Sigmoid colon (tissue), 7 donors: ENCODE data around the gene SCUBE1. TPM values are rescaled to one million over a fixed set of nuclear protein-coding genes. Genes with fewer than 3 reads are reported as not detected.

Experiments
- DNase-seq: peaks from one replicate; pipeline ENCODE4 v3.0.0-alpha.2; 2019
- H3K27ac ChIP-seq, 4 donors: fragments of 200-600 bp; sonication (generic); one replicate each; pipeline ENCODE4 v1.5.1; 2016 to 2019; ENCODE audit warnings: mild to moderate bottlenecking in 1 of 4
- H3K27me3 ChIP-seq, 3 donors: fragments of 200-600 bp; sonication (generic); one replicate each; pipeline ENCODE4 v1.5.1; 2019; ENCODE audit warnings: mild to moderate bottlenecking in 1 of 3
- H3K36me3 ChIP-seq, 4 donors: fragments of 200-600 bp; sonication (generic); one replicate each; pipeline ENCODE4 v1.5.1; 2016 to 2019
- H3K4me1 ChIP-seq, 4 donors: fragments of 200-600 bp; sonication (generic); one replicate each; pipeline ENCODE4 v1.5.1; 2017 to 2019
- H3K4me3 ChIP-seq, 4 donors: fragments of 200-600 bp; sonication (generic); one replicate each; pipeline ENCODE4 v1.5.1; 2017 to 2019; ENCODE audit warnings: mild to moderate bottlenecking in 2 of 4, moderate library complexity in 1 of 4
- H3K9me3 ChIP-seq, 4 donors: fragments of 200-600 bp in 3 of 4; sonication (generic) in 3 of 4; one replicate each; pipeline versions ENCODE4 v1.5.1 to v1.6.1; 2013 to 2019
- CTCF ChIP-seq, 4 experiments: fragments of 450-650 bp in 3 of 4; fragments of 200-600 bp in 1 of 4; IDR thresholded peaks; one replicate each; pipeline ENCODE4 v1.5.1; 2016 to 2019; ENCODE audit warnings: antibody characterized with exemption in 4 of 4, mild to moderate bottlenecking in 3 of 4, moderate library complexity in 2 of 4
- EP300 ChIP-seq, 4 donors: sonication (generic); formaldehyde crosslinking; IDR thresholded peaks; one replicate each; pipeline ENCODE4 v1.6.1; 2017; ENCODE audit warnings: antibody characterized with exemption in 4 of 4
- POLR2A ChIP-seq, 2 donors: fragments of 450-650 bp; IDR thresholded peaks; one replicate each; pipeline ENCODE4 v1.6.1; 2016; ENCODE audit warnings: antibody characterized with exemption in 2 of 2, mild to moderate bottlenecking in 2 of 2, moderate library complexity in 2 of 2
- POLR2AphosphoS5 ChIP-seq, 4 donors: sonication (generic); formaldehyde crosslinking; IDR thresholded peaks; one replicate each; pipeline ENCODE4 v1.6.1; 2017; ENCODE audit warnings: antibody characterized with exemption in 4 of 4
- WGBS, 2 donors: extraction: QIAGEN DNeasy Blood & Tissue Kit; methylation state at CpG; one replicate each; pipeline ENCODE4 v1.1.7; 2013; 5-methylcytosine and 5-hydroxymethylcytosine counted together
- intact Hi-C: fragments of 100-400 bp; cut with DNase I; formaldehyde crosslinking; loops from one replicate; pipeline ENCODE4 v1.15.1; 2023
- polyA plus RNA-seq, 3 donors: library from polyadenylated mRNA; stranded (reverse); fragments of 200-250 nt; gene quantifications; one replicate each; pipeline ENCODE4 v1.2.3, GENCODE V29; 2013
- total RNA-seq, 4 donors: library from RNA; depleted of rRNA; stranded (reverse); fragments of >200 nt; gene quantifications; one replicate each; pipeline ENCODE4 v1.1.0, GENCODE V29; 2016
- donor health status: healthy with polysubstance abuse.
- donor health status: Bipolar disorder and iron deficiency.
- donor health status: healthy.

The SCUBE1 gene
- total and polyA plus RNA-seq, 7 donors: 0.23 to 1.1 (median 0.55) TPM

GRCh38 chr22:43303751-43304150 lies 39.4 kb downstream of the SCUBE1 start:
- H3K4me1 ChIP-seq: peaks cover 0 to 22% (median 11%) of the 10 kb centered on the region in 4 donors
- no peaks in the 10 kb centered on the region for H3K9me3 ChIP-seq
- intact Hi-C loops: no loop called here
- H3K36me3 ChIP-seq: no peaks in the 10 kb centered on the region
- peaks cover 0 to 11% (median 0%) of the 10 kb centered on the region in 3 donors for H3K27me3 ChIP-seq
- TF ChIP-seq POLR2AphosphoS5 (IDR thresholded peaks at IDR 0.05) (no peak), EP300 (IDR thresholded peaks at IDR 0.05) (no peak), POLR2A (IDR thresholded peaks at IDR 0.05) (no peak), CTCF (IDR thresholded peaks at IDR 0.05) (no peak)
- H3K4me3 ChIP-seq: no peak overlapping the region
- no peak for DNase-seq
- peak overlapping the region in 1 of 4 donors; percentile 83 for H3K27ac ChIP-seq
- 85 to 88% methylated on average over 11 of the region's 11 CpGs for WGBS, 2 donors

DNA sequence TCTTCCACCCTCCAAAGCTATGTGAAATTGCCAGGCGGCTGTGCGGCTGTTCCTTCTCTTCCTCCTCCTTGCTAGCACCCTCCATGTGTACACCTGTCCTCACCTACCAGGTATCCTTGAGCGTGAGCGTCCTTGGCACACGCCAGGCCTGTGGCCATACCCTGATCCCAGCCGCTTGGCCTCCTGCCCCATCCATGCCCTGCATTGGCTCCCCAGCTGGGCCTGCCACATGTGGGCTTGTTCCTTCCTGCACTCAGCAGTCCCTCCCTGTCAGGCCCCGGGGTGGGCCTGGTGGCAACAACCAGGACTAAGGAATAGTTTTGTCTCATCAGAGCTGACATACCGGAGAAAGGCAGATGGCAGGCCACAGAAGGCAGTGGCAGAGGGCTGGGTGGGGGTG lies 40.0 kb downstream of the SCUBE1 start:
- H3K27me3 ChIP-seq: peaks cover 0 to 11% (median 0%) of the 10 kb centered on the region in 3 donors
- H3K9me3 ChIP-seq: no peaks in the 10 kb centered on the region
- TF ChIP-seq EP300 (IDR thresholded peaks at IDR 0.05): no peak
- TF ChIP-seq CTCF (IDR thresholded peaks at IDR 0.05): no peak
- no peak for TF ChIP-seq POLR2AphosphoS5 (IDR thresholded peaks at IDR 0.05)
- TF ChIP-seq POLR2A (IDR thresholded peaks at IDR 0.05): no peak
- DNase-seq: no peak
- no peaks in the 10 kb centered on the region for H3K36me3 ChIP-seq
- H3K27ac ChIP-seq: peak overlapping the region in 1 of 4 donors; percentile 83
- 91 to 93% methylated on average over 8 of the region's 8 CpGs for WGBS, 2 donors
- peaks cover 0 to 23% (median 11%) of the 10 kb centered on the region in 4 donors for H3K4me1 ChIP-seq
- no peak overlapping the region for H3K4me3 ChIP-seq
- intact Hi-C loops: no loop called here

- no peak overlapping the region for H3K4me3 ChIP-seq
- peaks cover 0 to 11% (median 0%) of the 10 kb centered on the region in 3 donors for H3K27me3 ChIP-seq
- H3K27ac ChIP-seq: peak overlapping the region in 1 of 4 donors; percentile 83
- peaks cover 0 to 27% (median 11%) of the 10 kb centered on the region in 4 donors for H3K4me1 ChIP-seq
- no peaks in the 10 kb centered on the region for H3K9me3 ChIP-seq
- H3K36me3 ChIP-seq: no peaks in the 10 kb centered on the region
- DNase-seq: no peak
- TF ChIP-seq POLR2A (IDR thresholded peaks at IDR 0.05): no peak
- no peak for TF ChIP-seq POLR2AphosphoS5 (IDR thresholded peaks at IDR 0.05)
- TF ChIP-seq CTCF (IDR thresholded peaks at IDR 0.05): no peak
- TF ChIP-seq EP300 (IDR thresholded peaks at IDR 0.05): no peak
- intact Hi-C loops: no loop called here
- 83 to 89% methylated on average over 12 of the region's 12 CpGs for WGBS, 2 donors
These were observed 40.6 kb downstream of the SCUBE1 start for GRCh38 chr22:43302531-43303041.

DNA sequence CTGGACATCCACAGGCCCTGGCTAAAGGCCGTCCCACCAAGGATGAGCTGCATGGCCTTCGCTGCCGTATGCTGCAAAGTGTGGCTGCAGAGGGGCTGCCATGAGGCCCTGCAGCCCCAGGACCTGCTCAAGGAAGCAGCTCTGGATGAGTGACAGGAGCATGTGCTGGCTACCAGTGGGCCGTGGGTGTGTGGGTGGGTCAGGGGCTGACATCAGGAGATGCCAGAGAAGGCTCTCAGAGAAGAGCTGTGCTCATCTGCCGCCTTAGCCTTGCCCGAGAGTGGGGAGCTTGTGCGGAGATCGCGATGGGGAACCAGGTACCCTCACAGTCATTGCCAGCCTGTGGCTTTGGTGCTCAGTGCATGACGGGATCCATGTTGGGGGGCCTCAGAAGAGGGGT lies 41.3 kb downstream of the SCUBE1 start:
- TF ChIP-seq POLR2AphosphoS5 (IDR thresholded peaks at IDR 0.05) (no peak), EP300 (IDR thresholded peaks at IDR 0.05) (no peak), CTCF (IDR thresholded peaks at IDR 0.05) (no peak), POLR2A (IDR thresholded peaks at IDR 0.05) (no peak)
- Histone ChIP-seq H3K27me3 (peaks cover 0 to 11% (median 0%) of the 10 kb centered on the region in 3 donors), H3K27ac (peak overlapping the region in 1 of 4 donors; percentile 83), H3K4me3 (no peak overlapping the region), H3K36me3 (no peaks in the 10 kb centered on the region), H3K9me3 (no peaks in the 10 kb centered on the region), H3K4me1 (peaks cover 0 to 31% (median 14%) of the 10 kb centered on the region in 4 donors)
- DNase-seq: no peak
- 89 to 94% methylated on average over 10 of the region's 10 CpGs for WGBS, 2 donors
- intact Hi-C loops: no loop called here
